Kidney (tissue), 14 donors: Measurements from ENCODE around the gene DNMT3L. TPM values are rescaled to one million over a fixed set of nuclear protein-coding genes. Genes with fewer than 3 reads are reported as not detected.
A peak's percentile ranks its signal among the peaks of the same experiment; 100 is the strongest.
"Not testable (repeated sequence)": the region's sequence is repeated elsewhere in the genome, so short reads cannot be mapped to it uniquely, and the experiment has no call there.

ENCODE experiments used
- DNase-seq, 5 donors: peaks; one replicate each; pipeline ENCODE4 v3.0.0-alpha.2; 2013 to 2020
- FAIRE-seq: peaks from 2 replicates; lab custom pipeline; 2012; peaks lifted over from hg19 to GRCh38; lab: Jason Lieb, UNC
- H3K27ac ChIP-seq, 2 donors: one replicate each; pipeline ENCODE4 v1.7.0; 2013; ENCODE audit warnings: low read depth in 2 of 2, low read length in 2 of 2, inconsistent platforms in 1 of 2
- H3K27me3 ChIP-seq: one replicate; pipeline ENCODE4 v1.7.1; 2013; ENCODE audit warnings: low read length, inconsistent platforms; ENCODE audit not compliant: control insufficient read depth, insufficient read depth
- H3K36me3 ChIP-seq, 3 donors: one replicate each; pipeline versions ENCODE4 v1.7.0 to v1.7.1; 2013; ENCODE audit warnings: low read length in 3 of 3, control low read depth in 1 of 3, inconsistent platforms in 1 of 3; ENCODE audit not compliant: insufficient read depth in 3 of 3, control insufficient read depth in 2 of 3
- H3K4me1 ChIP-seq, 3 donors: one replicate each; pipeline versions ENCODE4 v1.7.0 to v1.7.1; 2013; ENCODE audit warnings: low read length in 3 of 3, inconsistent platforms in 1 of 3, low read depth in 1 of 3; ENCODE audit not compliant: control insufficient read depth in 2 of 3, insufficient read depth in 2 of 3
- H3K4me3 ChIP-seq, 3 donors: one replicate each; pipeline versions ENCODE4 v1.7.0 to v1.8.1; 2013; ENCODE audit warnings: low read length in 3 of 3, control low read depth in 1 of 3, inconsistent platforms in 1 of 3
- H3K9ac ChIP-seq, 3 donors: one replicate each; pipeline versions ENCODE4 v1.7.0 to v1.7.1; 2013; ENCODE audit warnings: low read length in 3 of 3, control low read depth in 1 of 3, inconsistent platforms in 1 of 3
- H3K9me3 ChIP-seq, 3 donors: one replicate each; pipeline versions ENCODE4 v1.7.0 to v1.7.1; 2013; ENCODE audit warnings: low read length in 3 of 3, control low read depth in 1 of 3, inconsistent platforms in 1 of 3; ENCODE audit not compliant: control insufficient read depth in 2 of 3, insufficient read depth in 1 of 3
- intact Hi-C: fragments of 100-400 bp; cut with DNase I; formaldehyde crosslinking; loops from one replicate; pipeline ENCODE4 v1.11.1; 2022
- polyA plus RNA-seq: library from polyadenylated mRNA; stranded (reverse); fragments of 350-450 nt; fragmentation: Illumina TruSeq; extraction: RNeasy Lipid Tissue Mini Kit (QIAGEN cat#74804); gene quantifications from one replicate; pipeline ENCODE4 v1.2.3, GENCODE V29; 2014; ENCODE audit warnings: low read depth, low replicate concordance; ENCODE audit not compliant: insufficient read depth
- total RNA-seq: library from RNA; stranded (reverse); fragmentation: NEBNext Ultra II Directional; extraction: Animal tissue kit (Norgen Biotek cat#: 25700); gene quantifications from one replicate; pipeline ENCODE4 v1.2.1, GENCODE V29; 2021
- TF ChIP-seq, protein P1 (sequence below): IDR thresholded peaks from 3 replicates; pipeline ENCODE4 v1.5.1; 2012; ENCODE audit warnings: mild to moderate bottlenecking, moderate library complexity, borderline replicate concordance; ENCODE audit not compliant: insufficient read depth; ENCODE audit errors: extremely low read depth
- donor health status: control.
- donor health status: control.
- donor health status: control.
- donor health status: control.
- donor health status: control.
- donor health status: DM: yes; HTN: yes; CAD: no.
- donor health status: Normal renal cell carcinoma (clear cell type).

The DNMT3L gene
- total and polyA plus RNA-seq, 2 donors from 2014 or later, result 0.47 TPM; not detected in 1

DNA sequence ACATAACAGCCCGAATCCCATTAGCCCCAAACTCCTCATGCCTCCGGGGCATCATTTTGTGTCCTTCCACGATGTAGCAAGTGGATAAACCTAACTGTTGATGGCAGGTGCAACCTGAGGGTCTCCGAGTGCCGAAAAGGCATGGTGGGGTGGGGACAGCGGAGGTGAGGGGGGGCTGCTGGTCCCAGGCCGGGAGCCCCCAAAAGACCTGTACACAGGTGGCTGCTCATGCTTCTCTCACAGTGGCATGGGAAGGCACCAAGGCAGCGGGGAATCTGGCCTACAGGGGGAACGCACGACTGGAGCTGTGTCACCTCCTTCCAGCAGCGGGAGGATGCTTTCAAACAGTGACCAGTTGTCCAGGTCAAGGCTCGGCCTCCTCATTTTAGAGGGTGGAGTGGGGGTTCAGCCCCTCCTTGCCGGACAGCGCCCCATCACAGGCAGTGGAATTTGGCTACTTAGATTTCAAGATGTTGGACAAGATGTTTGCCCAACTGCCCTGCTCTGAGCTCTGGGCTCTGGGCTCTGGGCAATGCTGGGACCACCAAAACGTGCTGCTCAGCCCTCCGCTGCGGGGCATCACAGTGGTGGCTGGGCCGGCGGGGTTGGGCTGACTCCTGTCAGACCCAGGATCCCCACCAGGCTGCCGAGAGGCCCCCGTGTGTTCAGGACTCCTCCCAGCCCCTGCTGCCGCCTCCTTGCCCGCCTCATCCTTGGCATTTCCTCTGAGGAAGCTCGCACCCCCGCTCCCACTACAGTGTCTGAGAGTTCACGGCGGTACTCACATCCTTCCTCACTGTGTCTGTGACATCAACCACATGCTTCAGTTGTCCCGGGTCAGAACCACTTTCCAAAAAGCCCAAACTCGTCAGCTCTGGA is 7.6 kb downstream of the DNMT3L start:
- no peaks in the 10 kb centered on the region for H3K9me3 ChIP-seq
- H3K27ac ChIP-seq, result no peak overlapping the region
- intact Hi-C loops, result no loop called here
- DNase-seq, result peak in 2 of 5 donors; percentile 46 to 76
- FAIRE-seq, result no peak
- H3K36me3 ChIP-seq, result no peaks in the 10 kb centered on the region
- H3K4me1 ChIP-seq, result no peaks in the 10 kb centered on the region
- TF ChIP-seq, protein P1, sequence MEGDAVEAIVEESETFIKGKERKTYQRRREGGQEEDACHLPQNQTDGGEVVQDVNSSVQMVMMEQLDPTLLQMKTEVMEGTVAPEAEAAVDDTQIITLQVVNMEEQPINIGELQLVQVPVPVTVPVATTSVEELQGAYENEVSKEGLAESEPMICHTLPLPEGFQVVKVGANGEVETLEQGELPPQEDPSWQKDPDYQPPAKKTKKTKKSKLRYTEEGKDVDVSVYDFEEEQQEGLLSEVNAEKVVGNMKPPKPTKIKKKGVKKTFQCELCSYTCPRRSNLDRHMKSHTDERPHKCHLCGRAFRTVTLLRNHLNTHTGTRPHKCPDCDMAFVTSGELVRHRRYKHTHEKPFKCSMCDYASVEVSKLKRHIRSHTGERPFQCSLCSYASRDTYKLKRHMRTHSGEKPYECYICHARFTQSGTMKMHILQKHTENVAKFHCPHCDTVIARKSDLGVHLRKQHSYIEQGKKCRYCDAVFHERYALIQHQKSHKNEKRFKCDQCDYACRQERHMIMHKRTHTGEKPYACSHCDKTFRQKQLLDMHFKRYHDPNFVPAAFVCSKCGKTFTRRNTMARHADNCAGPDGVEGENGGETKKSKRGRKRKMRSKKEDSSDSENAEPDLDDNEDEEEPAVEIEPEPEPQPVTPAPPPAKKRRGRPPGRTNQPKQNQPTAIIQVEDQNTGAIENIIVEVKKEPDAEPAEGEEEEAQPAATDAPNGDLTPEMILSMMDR, result no peak
- no peak overlapping the region for H3K9ac ChIP-seq
- H3K4me3 ChIP-seq, result no peak overlapping the region
- H3K27me3 ChIP-seq, result no peaks in the 10 kb centered on the region

DNA sequence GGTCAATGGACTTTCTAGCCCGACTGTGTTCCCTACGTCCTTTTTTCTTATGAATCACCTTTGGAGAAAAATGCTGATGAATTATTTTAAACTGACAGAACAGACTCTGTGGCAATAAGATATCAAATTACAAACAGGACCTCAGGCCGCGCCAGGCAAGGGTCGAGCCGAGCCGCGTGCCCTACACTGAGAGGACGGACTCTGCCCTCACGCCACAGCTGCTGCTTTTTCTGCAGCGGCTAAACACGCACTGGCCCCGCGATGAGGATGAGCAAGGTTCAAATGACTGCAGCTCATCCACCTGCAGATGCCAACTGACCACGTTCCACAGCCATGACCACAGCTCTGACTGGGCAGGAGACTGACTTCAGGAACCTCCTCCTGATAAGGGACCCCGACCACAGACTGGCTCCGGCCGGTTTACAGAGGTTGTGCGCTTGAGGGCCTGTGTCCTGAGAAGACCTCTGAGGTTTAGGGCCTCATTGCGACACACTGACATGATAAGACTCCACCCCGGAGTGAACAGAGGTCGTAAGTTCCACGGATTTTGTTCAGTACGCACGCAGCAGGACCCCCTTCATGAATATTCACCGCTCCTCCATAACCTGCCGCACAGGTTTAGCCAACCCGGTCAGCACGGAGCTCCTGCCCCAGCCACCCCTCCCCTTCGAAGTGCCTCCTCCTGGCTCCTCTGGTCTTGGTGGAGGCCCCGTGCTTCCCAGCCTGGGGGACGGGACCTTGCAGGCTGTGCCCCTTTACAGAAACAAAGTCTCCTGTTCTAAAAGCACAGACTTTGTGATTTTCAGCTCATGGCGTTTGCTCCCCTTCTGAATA is 12.3 kb downstream of the DNMT3L start:
- DNase-seq, H3K9me3 ChIP-seq, H3K9ac ChIP-seq, H3K27me3 ChIP-seq, H3K27ac ChIP-seq, H3K4me1 ChIP-seq, H3K36me3 ChIP-seq, H3K4me3 ChIP-seq, intact Hi-C loops, FAIRE-seq: not testable (repeated sequence)

DNA sequence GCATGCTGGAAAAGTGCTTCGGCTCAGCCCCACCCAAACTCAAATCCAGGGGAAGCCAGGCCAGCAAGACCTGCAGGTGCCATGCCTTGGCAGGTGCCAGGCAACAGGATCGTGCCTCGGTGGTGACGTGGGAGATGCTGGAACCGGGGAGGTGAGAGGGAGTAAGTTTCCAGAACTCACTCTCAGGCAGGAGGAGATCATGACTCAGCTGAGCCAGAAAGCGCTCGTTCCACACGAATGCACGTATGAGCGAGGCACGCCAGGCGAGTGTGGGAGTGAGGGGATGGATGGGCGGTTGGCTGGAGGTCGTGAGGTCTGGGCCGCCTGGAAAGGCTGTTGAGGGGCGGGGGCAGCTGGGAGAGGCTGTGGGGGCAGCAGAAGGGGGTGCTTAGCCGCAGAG is 13.8 kb downstream of the DNMT3L start:
- intact Hi-C loops, H3K4me1 ChIP-seq, H3K4me3 ChIP-seq, FAIRE-seq, H3K27me3 ChIP-seq, H3K9ac ChIP-seq, DNase-seq, H3K36me3 ChIP-seq, H3K9me3 ChIP-seq, H3K27ac ChIP-seq: not testable (repeated sequence)

DNA sequence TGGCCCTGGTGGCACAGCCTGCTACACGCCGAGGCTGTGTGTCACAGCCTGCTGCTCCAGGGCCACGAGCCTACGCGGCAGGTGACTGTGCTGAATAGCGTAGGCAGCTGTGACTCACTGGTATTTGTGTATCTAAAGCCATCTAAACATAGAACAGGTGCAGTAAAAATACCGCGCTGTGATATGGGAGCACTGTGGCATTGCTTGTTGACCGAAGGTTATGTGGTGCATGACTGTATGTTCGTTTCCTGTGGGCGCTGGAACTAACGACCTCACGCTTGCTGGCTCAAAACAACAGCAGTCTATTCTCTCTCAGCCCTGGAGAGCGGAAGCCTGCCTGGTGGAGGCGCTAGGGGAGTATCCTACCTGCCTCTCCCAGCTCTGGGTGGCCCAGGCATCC is 17.7 kb downstream of the DNMT3L start:
- H3K36me3 ChIP-seq, H3K27ac ChIP-seq, H3K9ac ChIP-seq, intact Hi-C loops, H3K27me3 ChIP-seq, H3K9me3 ChIP-seq, H3K4me1 ChIP-seq, H3K4me3 ChIP-seq, DNase-seq: not testable (repeated sequence)
- peak; percentile 51 for FAIRE-seq

- H3K4me1 ChIP-seq, H3K4me3 ChIP-seq, H3K9ac ChIP-seq, H3K27me3 ChIP-seq, H3K9me3 ChIP-seq, H3K36me3 ChIP-seq, DNase-seq, H3K27ac ChIP-seq, intact Hi-C loops, FAIRE-seq: not testable (repeated sequence)
Measured at GRCh38 chr21:44241281-44241680, 20.4 kb downstream of the DNMT3L start.

DNA sequence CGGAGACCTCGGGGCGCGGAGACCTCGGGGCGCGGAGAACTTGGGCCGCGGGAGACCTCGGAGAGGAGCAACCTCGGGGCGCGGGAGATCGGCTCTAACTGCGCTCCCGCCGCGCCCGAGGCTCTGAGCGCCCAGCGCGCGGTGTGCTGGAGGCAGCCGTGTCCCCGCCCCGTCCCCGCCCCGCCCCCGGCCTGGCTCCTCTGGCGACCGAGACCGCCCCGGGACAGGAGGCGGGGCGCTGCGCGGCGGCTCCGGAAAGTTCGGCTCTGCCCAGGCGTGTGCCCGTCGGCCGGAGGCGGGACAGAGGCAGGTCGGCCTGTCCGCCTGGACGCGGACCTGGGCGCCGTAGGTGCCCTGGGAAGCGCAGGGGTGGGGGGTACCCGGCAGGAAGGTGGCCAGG is 20.9 kb downstream of the DNMT3L start, which contains the start of gene ICOSLG:
TSS of gene ICOSLG (minus strand) at position 102 of the 400 bp plus-strand sequence. CDS start 126 bp downstream, outside the sequence.
- H3K9me3 ChIP-seq, H3K9ac ChIP-seq, H3K27ac ChIP-seq, H3K4me3 ChIP-seq, DNase-seq, H3K36me3 ChIP-seq, H3K4me1 ChIP-seq, H3K27me3 ChIP-seq, FAIRE-seq, intact Hi-C loops: not testable (repeated sequence)

DNA sequence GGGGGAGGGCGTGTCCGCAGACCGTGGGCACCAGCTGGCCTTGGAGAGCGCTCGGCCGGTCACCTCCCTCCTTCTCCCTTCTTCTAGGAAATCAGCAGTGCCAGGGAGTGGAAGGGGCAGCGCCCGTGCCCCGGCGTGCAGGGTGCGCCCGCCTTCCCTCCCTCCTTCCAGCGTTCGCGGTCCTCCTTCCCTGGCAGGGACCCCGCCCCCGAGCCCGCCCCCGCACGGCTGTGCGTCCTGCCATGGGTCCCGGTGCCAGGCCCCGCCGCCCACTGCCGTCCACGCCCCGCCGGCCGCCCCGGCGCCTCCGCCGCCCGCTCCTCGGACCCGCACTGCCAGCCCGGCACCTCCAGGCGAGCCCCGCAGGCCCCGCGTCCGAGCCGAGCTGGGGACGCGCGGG is 21.3 kb downstream of the DNMT3L start:
- H3K36me3 ChIP-seq, DNase-seq, H3K27me3 ChIP-seq, FAIRE-seq, H3K4me3 ChIP-seq, H3K4me1 ChIP-seq, H3K9me3 ChIP-seq, H3K27ac ChIP-seq, intact Hi-C loops, H3K9ac ChIP-seq: not testable (repeated sequence)
